Osteocyte (in vitro differentiated cells): ENCODE data around the gene ATG101. TPM values are rescaled to one million over a fixed set of nuclear protein-coding genes. Genes with fewer than 3 reads are reported as not detected.
"Not testable (repeated sequence)": the region's sequence is repeated elsewhere in the genome, so short reads cannot be mapped to it uniquely, and the experiment has no call there.

ENCODE experiments used
- DNase-seq: peaks from one replicate; pipeline ENCODE4 v3.0.0; 2021; ENCODE audit warnings: mixed read lengths; ENCODE audit not compliant: unreplicated experiment; ENCODE audit errors: extremely low spot score
- H3K27ac Mint-ChIP-seq: one replicate; pipeline ENCODE4 v1.8.0; 2021; ENCODE audit warnings: mild to moderate bottlenecking, mixed read lengths; ENCODE audit not compliant: unreplicated experiment
- H3K27me3 Mint-ChIP-seq: one replicate; pipeline ENCODE4 v1.8.0; 2021; ENCODE audit warnings: mixed read lengths; ENCODE audit not compliant: unreplicated experiment
- H3K36me3 Mint-ChIP-seq: one replicate; pipeline ENCODE4 v1.8.0; 2021; ENCODE audit warnings: mixed read lengths; ENCODE audit not compliant: unreplicated experiment
- H3K4me1 Mint-ChIP-seq: one replicate; pipeline ENCODE4 v1.8.0; 2021; ENCODE audit warnings: mixed read lengths; ENCODE audit not compliant: unreplicated experiment
- H3K4me3 Mint-ChIP-seq: one replicate; pipeline ENCODE4 v1.8.0; 2021; ENCODE audit warnings: mild to moderate bottlenecking, moderate library complexity, mixed read lengths; ENCODE audit not compliant: unreplicated experiment
- H3K9me3 Mint-ChIP-seq: one replicate; pipeline ENCODE4 v1.8.0; 2021; ENCODE audit warnings: mixed read lengths; ENCODE audit not compliant: unreplicated experiment
- total RNA-seq: library from RNA; stranded (reverse); gene quantifications from 2 replicates; pipeline ENCODE4 v1.2.1, GENCODE V29; 2021
- TF ChIP-seq, protein P1 (sequence below): fragments of 200-600 bp; sonication (generic); IDR thresholded peaks from 2 replicates; pipeline ENCODE4 v1.5.0; 2021; ENCODE audit warnings: antibody characterized with exemption, mild to moderate bottlenecking, moderate library complexity

The ATG101 gene
- total RNA-seq, 1 donor from 2014 or later: 41.7 TPM

DNA sequence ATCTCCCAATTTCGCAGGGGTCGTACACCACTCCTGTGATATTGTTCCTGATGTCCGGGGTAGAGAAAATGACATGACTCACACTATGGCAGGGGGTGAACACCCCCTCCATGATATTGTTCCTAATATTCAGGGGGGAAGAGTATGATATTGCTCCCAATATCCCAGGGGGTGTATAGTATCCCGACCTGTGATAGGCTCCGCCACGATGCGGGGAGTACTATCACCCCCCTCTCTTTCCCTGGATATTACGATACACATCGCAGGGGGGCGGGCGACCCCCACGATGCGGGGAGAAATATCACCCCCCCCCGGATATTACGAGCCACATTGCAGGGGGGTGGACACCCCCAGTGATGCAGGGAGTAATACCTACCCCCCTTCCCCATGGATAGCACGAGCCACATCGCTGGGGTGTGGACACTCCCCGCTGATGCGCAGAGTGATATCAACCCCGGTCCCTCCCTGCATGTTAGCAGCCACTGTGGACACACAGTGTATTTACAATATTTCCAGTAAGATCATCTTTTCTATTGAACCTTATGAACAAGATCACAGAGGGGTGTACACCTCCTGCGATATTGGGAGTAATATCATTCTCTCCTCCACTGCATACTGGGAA lies 27.4 kb downstream of the ATG101 start:
- no peak for DNase-seq
- H3K27ac Mint-ChIP-seq: no peak overlapping the region
- no peaks in the 10 kb centered on the region for H3K36me3 Mint-ChIP-seq
- H3K9me3 Mint-ChIP-seq: no peaks in the 10 kb centered on the region
- H3K27me3 Mint-ChIP-seq: peaks cover 53% of the 10 kb centered on the region
- H3K4me3 Mint-ChIP-seq: no peak overlapping the region
- TF ChIP-seq, protein P1, sequence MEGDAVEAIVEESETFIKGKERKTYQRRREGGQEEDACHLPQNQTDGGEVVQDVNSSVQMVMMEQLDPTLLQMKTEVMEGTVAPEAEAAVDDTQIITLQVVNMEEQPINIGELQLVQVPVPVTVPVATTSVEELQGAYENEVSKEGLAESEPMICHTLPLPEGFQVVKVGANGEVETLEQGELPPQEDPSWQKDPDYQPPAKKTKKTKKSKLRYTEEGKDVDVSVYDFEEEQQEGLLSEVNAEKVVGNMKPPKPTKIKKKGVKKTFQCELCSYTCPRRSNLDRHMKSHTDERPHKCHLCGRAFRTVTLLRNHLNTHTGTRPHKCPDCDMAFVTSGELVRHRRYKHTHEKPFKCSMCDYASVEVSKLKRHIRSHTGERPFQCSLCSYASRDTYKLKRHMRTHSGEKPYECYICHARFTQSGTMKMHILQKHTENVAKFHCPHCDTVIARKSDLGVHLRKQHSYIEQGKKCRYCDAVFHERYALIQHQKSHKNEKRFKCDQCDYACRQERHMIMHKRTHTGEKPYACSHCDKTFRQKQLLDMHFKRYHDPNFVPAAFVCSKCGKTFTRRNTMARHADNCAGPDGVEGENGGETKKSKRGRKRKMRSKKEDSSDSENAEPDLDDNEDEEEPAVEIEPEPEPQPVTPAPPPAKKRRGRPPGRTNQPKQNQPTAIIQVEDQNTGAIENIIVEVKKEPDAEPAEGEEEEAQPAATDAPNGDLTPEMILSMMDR: no peak
- no peaks in the 10 kb centered on the region for H3K4me1 Mint-ChIP-seq

DNA sequence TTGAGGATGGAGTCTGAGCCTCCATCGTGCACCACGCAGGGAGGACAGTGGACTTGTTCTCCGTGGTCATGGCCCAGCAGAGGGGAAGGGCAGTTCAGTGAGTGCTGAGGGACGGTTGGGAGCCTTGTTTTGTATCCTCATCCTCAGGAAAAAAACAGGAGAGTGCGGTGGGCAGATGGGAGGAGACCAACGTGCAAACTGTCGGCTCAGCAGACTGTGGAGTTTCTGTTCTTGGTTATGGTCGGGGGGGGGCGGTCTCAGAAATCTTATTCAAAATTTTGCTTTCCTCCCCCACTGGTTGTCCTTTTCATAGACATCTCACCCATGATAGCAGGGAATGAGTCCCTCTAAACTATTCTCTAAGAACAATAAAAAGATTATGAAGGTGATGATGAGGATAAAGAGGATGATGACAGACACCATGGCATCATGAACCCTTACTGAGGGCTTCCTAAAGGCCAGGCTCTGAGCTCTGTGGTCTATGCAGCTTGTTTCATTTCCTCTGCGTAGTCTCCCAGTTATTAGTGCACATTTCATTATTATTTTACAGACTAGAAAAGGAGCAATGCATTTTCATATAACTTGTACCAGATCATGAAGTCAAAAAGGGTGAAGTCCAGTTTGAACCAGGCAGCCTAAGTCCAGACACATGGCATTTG lies 34.8 kb downstream of the ATG101 start:
- not testable (repeated sequence) for H3K4me3 Mint-ChIP-seq, H3K4me1 Mint-ChIP-seq, H3K9me3 Mint-ChIP-seq, H3K36me3 Mint-ChIP-seq, DNase-seq, H3K27ac Mint-ChIP-seq
- H3K27me3 Mint-ChIP-seq: peaks cover 65% of the 10 kb centered on the region

DNA sequence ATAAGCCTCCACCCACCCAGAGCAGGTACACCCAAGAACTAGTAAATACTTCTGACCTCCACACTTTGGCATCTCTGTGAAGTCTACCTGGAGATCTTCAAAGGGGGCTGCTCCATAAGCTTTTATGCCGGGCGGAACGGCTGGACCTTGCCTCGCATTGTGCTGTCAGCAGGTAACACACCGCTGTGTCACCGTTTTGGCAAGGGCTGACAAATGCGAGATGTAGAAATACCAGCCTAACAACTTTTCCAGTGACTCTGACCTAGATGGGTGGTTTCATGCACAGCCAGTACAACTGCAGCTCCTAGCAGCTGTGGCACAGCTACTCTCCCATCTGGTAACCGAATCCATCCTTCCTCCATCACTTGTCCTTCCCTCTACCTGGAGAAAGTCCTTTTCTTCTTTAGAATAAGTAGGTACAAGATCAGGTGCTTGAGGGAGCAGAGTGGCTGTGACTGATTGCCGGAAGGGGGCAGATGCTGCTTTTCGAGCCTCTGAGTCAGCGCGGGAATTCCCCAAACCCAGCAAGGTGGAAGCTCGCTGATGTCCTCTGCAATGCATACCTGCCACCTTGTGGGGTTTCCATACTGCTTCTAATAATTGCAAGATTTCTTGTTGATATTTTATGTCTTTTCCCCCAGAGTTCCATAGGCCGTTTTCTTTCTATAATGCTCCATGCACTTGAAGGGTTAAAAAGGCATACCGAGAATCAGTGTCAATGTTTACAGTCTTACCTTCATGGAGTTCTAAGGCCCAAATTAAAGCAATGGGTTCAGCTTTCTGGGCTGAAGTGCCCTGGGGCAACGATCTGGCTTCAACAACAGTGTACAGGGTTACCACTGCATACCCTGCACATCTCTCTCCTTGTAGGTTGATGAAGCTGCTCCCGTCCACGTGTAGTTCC lies 46.7 kb downstream of the ATG101 start:
- not testable (repeated sequence) for DNase-seq, H3K4me1 Mint-ChIP-seq, H3K4me3 Mint-ChIP-seq, H3K9me3 Mint-ChIP-seq, H3K36me3 Mint-ChIP-seq, H3K27ac Mint-ChIP-seq
- peaks cover 40% of the 10 kb centered on the region for H3K27me3 Mint-ChIP-seq

DNA sequence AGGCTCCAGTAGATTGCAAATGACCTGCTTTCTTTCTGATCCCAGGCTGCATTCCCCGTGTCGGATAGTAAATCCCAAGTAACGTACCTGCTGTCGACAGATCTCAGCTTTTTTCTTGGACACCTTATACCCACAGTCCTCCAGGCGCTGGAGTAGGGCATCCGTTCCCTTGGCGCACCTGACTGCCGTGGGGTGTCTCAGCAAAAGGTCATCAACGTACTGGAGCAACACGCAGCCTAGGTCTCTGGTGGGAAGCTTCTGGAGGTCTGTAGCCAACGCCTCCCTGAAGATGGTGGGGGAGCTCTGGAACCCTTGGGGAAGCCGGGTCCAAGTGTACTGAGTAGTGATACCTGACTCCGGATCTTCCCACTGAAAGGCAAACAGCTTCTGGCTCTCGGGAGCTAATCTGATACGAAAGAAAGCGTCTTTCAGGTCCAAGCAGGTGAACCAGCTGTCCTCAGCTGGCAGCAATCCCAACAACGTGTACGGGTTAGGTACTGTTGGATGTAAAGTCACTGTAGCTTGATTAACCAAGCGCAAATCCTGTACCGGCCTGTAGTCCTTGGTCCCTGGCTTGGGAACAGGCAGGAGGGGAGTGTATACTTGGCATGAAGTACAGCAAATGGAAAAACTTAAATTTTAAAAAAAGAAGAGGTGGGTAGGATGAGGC lies 48.2 kb downstream of the ATG101 start:
- H3K36me3 Mint-ChIP-seq, H3K27ac Mint-ChIP-seq, H3K4me3 Mint-ChIP-seq: not testable (repeated sequence)

DNA sequence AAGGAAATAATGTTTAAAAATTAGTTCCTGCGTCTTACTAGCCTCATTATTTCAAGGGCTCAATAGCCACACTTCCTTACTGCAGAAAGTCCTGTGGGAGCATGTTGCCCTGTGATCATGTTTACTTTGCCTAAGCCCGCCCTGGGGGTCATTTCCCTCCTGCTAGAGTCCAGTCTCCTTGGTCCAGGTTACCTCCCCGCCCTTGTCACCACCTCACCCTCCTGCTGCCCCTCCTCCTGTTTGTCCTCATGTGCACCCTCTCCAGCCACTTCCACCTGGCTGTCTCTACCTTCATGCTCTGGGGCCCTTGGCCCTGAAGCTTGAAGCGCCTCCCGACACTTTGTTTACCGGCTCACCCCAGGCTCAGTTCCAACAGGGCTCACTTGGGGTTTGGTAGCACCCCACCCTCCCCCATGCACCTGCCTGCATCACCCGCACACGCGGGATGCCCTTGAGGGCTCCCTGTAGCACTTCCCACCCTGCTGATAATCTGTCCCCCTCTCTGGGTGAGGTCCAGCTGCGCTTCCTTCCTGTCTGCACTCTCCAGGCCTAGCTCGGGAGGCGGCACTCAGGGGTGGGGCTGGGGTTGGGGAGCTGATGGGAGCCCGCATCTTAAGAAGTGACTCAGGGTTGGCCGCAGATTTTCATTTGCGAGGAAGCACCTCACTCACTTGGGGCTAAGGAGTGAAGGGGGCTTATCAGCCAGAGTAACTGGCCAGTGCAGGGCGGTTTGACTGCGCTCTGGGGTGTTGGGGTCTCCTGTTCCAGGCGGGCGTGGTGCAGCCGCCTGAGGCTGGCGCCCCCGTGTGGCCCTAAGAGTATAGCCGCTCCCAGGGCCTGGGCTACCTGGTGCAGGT lies 49.8 kb downstream of the ATG101 start:
- H3K27ac Mint-ChIP-seq: no peak overlapping the region
- H3K27me3 Mint-ChIP-seq: peaks cover 32% of the 10 kb centered on the region
- H3K9me3 Mint-ChIP-seq: no peaks in the 10 kb centered on the region
- H3K4me3 Mint-ChIP-seq: no peak overlapping the region
- no peaks in the 10 kb centered on the region for H3K36me3 Mint-ChIP-seq
- H3K4me1 Mint-ChIP-seq: no peaks in the 10 kb centered on the region
- TF ChIP-seq, protein P1: peak; percentile 56
- no peak for DNase-seq

More for the DNA sequence above, 48.2 kb downstream of the ATG101 start:
- not testable (repeated sequence) for H3K9me3 Mint-ChIP-seq, H3K4me1 Mint-ChIP-seq, DNase-seq
- H3K27me3 Mint-ChIP-seq: peaks cover 33% of the 10 kb centered on the region
